Neural cell (in vitro differentiated cells): ENCODE results near the gene EXOC8. TPM values are rescaled to one million over a fixed set of nuclear protein-coding genes. Genes with fewer than 3 reads are reported as not detected.
"Not testable (repeated sequence)": the region's sequence is repeated elsewhere in the genome, so short reads cannot be mapped to it uniquely, and the experiment has no call there.

ENCODE experiments used
- H2AFZ ChIP-seq: fragments of 200-600, 300-800 bp; sonication (generic), shearing (Covaris generic); 2 replicates; pipeline ENCODE4 v1.6.0; 2014; ENCODE audit warnings: low read depth, mild to moderate bottlenecking, antibody characterized with exemption, low read length, moderate library complexity
- H3F3A ChIP-seq: fragments of 200-600 bp; shearing (Covaris generic); 2 replicates; pipeline ENCODE4 v1.6.1; 2016; ENCODE audit warnings: mild to moderate bottlenecking, moderate library complexity, mixed read lengths, antibody characterized with exemption, low read length; ENCODE audit not compliant: insufficient read depth, poor library complexity, severe bottlenecking
- H3K27ac ChIP-seq: fragments of 200-600, 300-800 bp; sonication (generic), shearing (Covaris generic); 2 replicates; pipeline ENCODE4 v1.5.1; 2014; ENCODE audit warnings: mild to moderate bottlenecking, low read length, moderate library complexity
- H3K27me3 ChIP-seq: fragments of 300-800, 200-600 bp; sonication (generic), shearing (Covaris generic); 2 replicates; pipeline ENCODE4 v1.6.0; 2014; ENCODE audit warnings: mild to moderate bottlenecking, low read depth, low read length, moderate library complexity; ENCODE audit not compliant: insufficient read depth
- H3K36me3 ChIP-seq: fragments of 300-800, 200-600 bp; sonication (generic), shearing (Covaris generic); 2 replicates; pipeline ENCODE4 v1.5.1; 2014; ENCODE audit warnings: mild to moderate bottlenecking, antibody characterized with exemption, low read length, moderate library complexity; ENCODE audit not compliant: insufficient read depth
- H3K4me2 ChIP-seq: fragments of 300-800, 200-600 bp; sonication (generic), shearing (Covaris generic); 2 replicates; pipeline ENCODE4 v1.6.0; 2014; ENCODE audit warnings: mild to moderate bottlenecking, low read length
- H3K4me3 ChIP-seq: fragments of 300-800, 200-600 bp; sonication (generic), shearing (Covaris generic); 2 replicates; pipeline ENCODE4 v1.5.1; 2014; ENCODE audit warnings: mild to moderate bottlenecking, low read length, moderate library complexity
- H3K79me2 ChIP-seq: fragments of 200-600 bp; shearing (Covaris generic); replicated peaks from 2 replicates; pipeline ENCODE4 v1.6.0; 2014; ENCODE audit warnings: mild to moderate bottlenecking, low read length, moderate library complexity; ENCODE audit not compliant: insufficient read depth
- H3K9ac ChIP-seq: fragments of 300-800, 200-600 bp; sonication (generic), shearing (Covaris generic); 2 replicates; pipeline ENCODE4 v1.6.1; 2016; ENCODE audit warnings: mild to moderate bottlenecking, low read length, mixed read lengths
- H3K9me2 ChIP-seq: fragments of 200-600 bp; shearing (Covaris generic); 2 replicates; pipeline ENCODE4 v1.6.1; 2016; ENCODE audit warnings: mild to moderate bottlenecking, low read length, mixed read lengths; ENCODE audit not compliant: insufficient read depth
- H3K9me3 ChIP-seq: fragments of 200-600, 300-800 bp; sonication (generic), shearing (Covaris generic); 2 replicates; pipeline ENCODE4 v1.6.1; 2016; ENCODE audit warnings: mild to moderate bottlenecking, mixed run types, low read length, moderate library complexity, mixed read lengths
- H4K20me1 ChIP-seq: fragments of 200-600 bp; shearing (Covaris generic); 2 replicates; pipeline ENCODE4 v1.6.1; 2016; ENCODE audit warnings: mild to moderate bottlenecking, mixed run types; ENCODE audit not compliant: insufficient read depth
- CTCF ChIP-seq: fragments of 450-650 bp; IDR thresholded peaks from 2 replicates; pipeline ENCODE4 v1.5.1; 2014; ENCODE audit warnings: antibody characterized with exemption, mild to moderate bottlenecking, moderate library complexity; ENCODE audit not compliant: poor library complexity, severe bottlenecking
- EP300 ChIP-seq: fragments of 450-650 bp; conservative IDR thresholded peaks from 2 replicates; pipeline ENCODE4 v1.6.1; 2014; ENCODE audit warnings: antibody characterized with exemption, mild to moderate bottlenecking, moderate library complexity; ENCODE audit not compliant: poor library complexity, severe bottlenecking
- EZH2 ChIP-seq: fragments of 200-600, 300-800 bp; shearing (Covaris generic), sonication (generic); IDR thresholded peaks from 2 replicates; pipeline ENCODE4 v1.6.1; 2014; ENCODE audit warnings: antibody characterized with exemption, low read length, borderline replicate concordance, mild to moderate bottlenecking; ENCODE audit not compliant: insufficient read depth, poor library complexity, severe bottlenecking
- MXI1 ChIP-seq: fragments of 450-650 bp; conservative IDR thresholded peaks from 2 replicates; pipeline ENCODE4 v1.6.1; 2014; ENCODE audit warnings: antibody characterized with exemption, mild to moderate bottlenecking; ENCODE audit not compliant: poor library complexity, severe bottlenecking
- POLR2AphosphoS5 ChIP-seq: IDR thresholded peaks from 2 replicates; pipeline ENCODE4 v1.6.1; 2012
- RAD21 ChIP-seq: fragments of 450-650 bp; conservative IDR thresholded peaks from 2 replicates; pipeline ENCODE4 v1.6.1; 2014; ENCODE audit warnings: antibody characterized with exemption, mild to moderate bottlenecking, moderate library complexity
- REST ChIP-seq: IDR thresholded peaks from 2 replicates; pipeline ENCODE4 v1.6.1; 2012; ENCODE audit warnings: borderline replicate concordance
- SMC3 ChIP-seq: fragments of 450-650 bp; conservative IDR thresholded peaks from 2 replicates; pipeline ENCODE4 v1.6.1; 2014; ENCODE audit warnings: antibody characterized with exemption, mild to moderate bottlenecking, moderate library complexity; ENCODE audit not compliant: poor library complexity
- TAF1 ChIP-seq: IDR thresholded peaks from 2 replicates; pipeline ENCODE4 v1.6.1; 2012; ENCODE audit warnings: low read depth
- polyA plus RNA-seq: library from polyadenylated mRNA; depleted of rRNA; stranded (reverse); fragments of >200 nt; gene quantifications from 2 replicates; pipeline ENCODE4 v1.2.3, GENCODE V29; 2014

Gene EXOC8
- polyA plus RNA-seq, 1 donor from 2014 or later: 12.9 TPM

- Histone ChIP-seq H3K4me2 (no peak overlapping the region), H3K4me3 (no peak overlapping the region), H3K27ac (no peak overlapping the region), H3K9me2 (no peaks in the 10 kb centered on the region), H3K79me2 (no peaks in the 10 kb centered on the region), H3K27me3 (no peaks in the 10 kb centered on the region), H3K36me3 (no peaks in the 10 kb centered on the region), H3K9ac (no peak overlapping the region), H3K9me3 (no peaks in the 10 kb centered on the region), H2AFZ (no peak overlapping the region), H4K20me1 (no peaks in the 10 kb centered on the region), H3F3A (no peaks in the 10 kb centered on the region)
- TF ChIP-seq SMC3 (no peak), CTCF (no peak), EP300 (no peak), EZH2 (no peak), RAD21 (no peak), REST (no peak), TAF1 (no peak), POLR2AphosphoS5 (no peak), MXI1 (no peak)
These were observed 14.2 kb upstream of the EXOC8 start for GRCh38 chr1:231351816-231352215.

- not testable (repeated sequence) for H4K20me1 ChIP-seq, H3K27ac ChIP-seq, H3K9me2 ChIP-seq, H3K27me3 ChIP-seq, H3K4me3 ChIP-seq, H3K9me3 ChIP-seq, H2AFZ ChIP-seq, H3K79me2 ChIP-seq, H3K36me3 ChIP-seq, H3F3A ChIP-seq, H3K4me2 ChIP-seq, H3K9ac ChIP-seq
These were observed 11.2 kb upstream of the EXOC8 start for GRCh38 chr1:231348856-231349255.

GRCh38 chr1:231348442-231348841 lies 10.8 kb upstream of the EXOC8 start:
- H3K27me3 ChIP-seq: no peaks in the 10 kb centered on the region
- no peaks in the 10 kb centered on the region for H3F3A ChIP-seq
- peaks cover 4% of the 10 kb centered on the region for H3K79me2 ChIP-seq
- H3K4me2 ChIP-seq: no peak overlapping the region
- H3K36me3 ChIP-seq: no peaks in the 10 kb centered on the region
- H3K9me2 ChIP-seq: no peaks in the 10 kb centered on the region
- H3K27ac ChIP-seq: no peak overlapping the region
- no peak overlapping the region for H3K9ac ChIP-seq
- H4K20me1 ChIP-seq: no peaks in the 10 kb centered on the region
- no peak overlapping the region for H3K4me3 ChIP-seq
- TF ChIP-seq TAF1 (no peak), MXI1 (no peak), RAD21 (no peak), EP300 (no peak), POLR2AphosphoS5 (no peak), SMC3 (no peak), REST (no peak), CTCF (no peak), EZH2 (no peak)
- no peak overlapping the region for H2AFZ ChIP-seq
- H3K9me3 ChIP-seq: no peaks in the 10 kb centered on the region
